Activated T-cell treated with anti-CD3 and anti-CD28 coated beads, Interleukin-2, amount 50 U/mL, for 1 hour (primary cell): ENCODE results near the gene SERPINA1.
"Not testable (repeated sequence)": the region's sequence is repeated elsewhere in the genome, so short reads cannot be mapped to it uniquely, and the experiment has no call there.

Experiments used
- DNase-seq: peaks from one replicate; pipeline ENCODE4 v3.0.0-alpha.2; 2020

Gene SERPINA1

GRCh38 chr14:94368956-94369355 is 19.4 kb downstream of the SERPINA1 start:
- no peak for DNase-seq

DNA sequence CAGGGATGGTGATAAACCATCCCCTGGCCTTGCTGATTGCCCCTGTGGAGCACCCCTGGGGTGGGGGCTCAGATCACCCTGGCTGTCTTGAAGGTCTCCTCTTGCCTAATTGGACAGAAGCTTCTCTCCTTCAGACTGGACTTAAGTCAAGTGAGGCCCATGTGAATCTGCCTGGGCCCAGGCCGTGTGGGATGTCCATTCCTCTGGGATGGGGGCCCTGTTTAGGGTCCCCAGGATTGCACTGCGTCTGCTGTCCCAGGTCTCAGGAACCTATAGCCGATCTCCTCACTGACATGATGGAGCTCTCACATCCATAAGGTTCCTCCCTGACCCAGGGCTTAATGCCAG is 20.2 kb downstream of the SERPINA1 start:
- DNase-seq = no peak

- DNase-seq = no peak
Measured at GRCh38 chr14:94367347-94368242, 20.8 kb downstream of the SERPINA1 start.

DNA sequence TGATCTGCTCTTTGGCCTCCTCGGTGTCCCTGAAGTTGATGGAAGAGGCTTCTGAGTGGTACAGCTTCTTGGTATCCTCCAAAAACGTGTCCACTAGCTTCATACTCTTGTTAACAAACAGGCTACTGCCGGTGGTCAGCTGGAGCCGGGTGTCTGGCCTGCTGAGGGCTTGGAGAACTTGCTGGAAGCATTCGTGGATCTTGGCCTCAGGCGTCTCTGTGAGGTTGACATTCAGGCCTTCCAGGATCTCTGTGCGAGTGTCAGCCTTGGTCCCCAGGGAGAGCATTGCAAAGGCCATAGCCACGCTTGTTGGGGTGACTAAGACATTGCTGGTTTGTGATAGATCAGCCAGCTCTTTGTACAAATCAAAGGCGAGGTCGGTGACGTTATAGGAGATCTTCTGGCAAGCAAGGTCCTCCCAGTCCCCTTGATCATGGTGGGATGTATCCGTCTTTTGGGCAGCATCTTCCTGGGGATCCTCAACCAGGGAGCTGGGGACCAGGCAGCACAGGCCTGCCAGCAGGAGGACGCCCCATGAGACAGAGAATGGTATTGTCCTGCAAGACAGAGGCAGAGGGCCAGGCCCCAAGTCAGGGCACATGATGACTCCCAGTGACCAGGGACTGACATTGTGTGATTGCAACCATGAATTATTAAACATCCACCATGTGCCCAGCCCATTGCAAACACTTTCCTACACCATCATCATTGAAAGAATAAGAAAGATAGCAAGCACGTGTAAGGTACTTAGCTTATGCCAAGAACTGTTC is 22.1 kb downstream of the SERPINA1 start, which contains the start of gene SERPINA2:
TSS of gene SERPINA2 (minus strand) at position 553 of the 770 bp plus-strand sequence.
- no peak for DNase-seq

- no peak for DNase-seq
Measured at GRCh38 chr14:94365624-94366023, 22.8 kb downstream of the SERPINA1 start.

DNA sequence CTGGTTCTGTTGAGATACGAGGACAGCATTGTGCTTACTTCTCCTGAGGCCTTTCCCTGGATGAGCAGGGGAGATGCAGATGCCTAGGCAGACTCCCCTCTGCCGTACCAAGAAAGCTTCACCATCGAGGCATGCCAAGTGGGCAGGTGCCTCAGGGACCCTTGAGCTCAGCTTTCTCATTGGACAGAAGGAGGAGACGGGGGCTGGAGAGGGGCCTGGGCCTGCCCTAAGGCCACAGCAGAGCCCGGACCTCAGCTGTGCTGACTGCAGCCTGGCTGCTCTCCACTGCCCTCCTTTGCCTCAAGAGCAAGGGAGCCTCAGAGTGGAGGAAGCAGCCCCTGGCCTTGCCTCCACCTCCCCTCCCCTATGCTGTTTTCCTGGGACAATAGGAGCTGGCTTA is 23.4 kb downstream of the SERPINA1 start:
- no peak for DNase-seq

DNA sequence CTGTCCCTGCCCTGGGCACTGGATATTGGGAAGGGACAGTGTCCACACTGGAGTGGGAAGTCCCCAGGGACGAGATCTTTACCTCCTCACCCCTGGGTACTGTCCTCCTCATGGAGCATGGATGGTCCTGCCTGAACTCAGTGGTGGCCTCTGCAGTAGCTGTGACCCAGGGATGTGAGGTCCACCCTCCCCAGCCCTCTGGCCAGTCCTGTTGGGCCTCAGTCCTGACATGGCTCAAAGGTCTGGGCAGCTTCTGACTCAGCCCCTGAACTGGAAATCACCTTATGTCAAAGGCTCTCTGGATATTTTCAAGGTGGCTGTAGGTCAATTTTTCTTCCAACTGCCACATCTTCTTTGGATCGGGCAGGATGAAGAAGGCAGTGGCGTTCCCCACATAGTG is 24.4 kb downstream of the SERPINA1 start:
- DNase-seq = no peak

GRCh38 chr14:94363151-94363624 is 25.2 kb downstream of the SERPINA1 start:
- DNase-seq = no peak

GRCh38 chr14:94362614-94363133 is 25.7 kb downstream of the SERPINA1 start:
- DNase-seq = no peak

GRCh38 chr14:94361682-94362081 is 26.7 kb downstream of the SERPINA1 start:
- DNase-seq = no peak

GRCh38 chr14:94360945-94361565 is 27.3 kb downstream of the SERPINA1 start:
- DNase-seq = no peak

- no peak for DNase-seq
Measured at GRCh38 chr14:94357166-94357565, 31.2 kb downstream of the SERPINA1 start.

- DNase-seq = no peak
Measured at GRCh38 chr14:94356379-94357056, 31.9 kb downstream of the SERPINA1 start.

DNA sequence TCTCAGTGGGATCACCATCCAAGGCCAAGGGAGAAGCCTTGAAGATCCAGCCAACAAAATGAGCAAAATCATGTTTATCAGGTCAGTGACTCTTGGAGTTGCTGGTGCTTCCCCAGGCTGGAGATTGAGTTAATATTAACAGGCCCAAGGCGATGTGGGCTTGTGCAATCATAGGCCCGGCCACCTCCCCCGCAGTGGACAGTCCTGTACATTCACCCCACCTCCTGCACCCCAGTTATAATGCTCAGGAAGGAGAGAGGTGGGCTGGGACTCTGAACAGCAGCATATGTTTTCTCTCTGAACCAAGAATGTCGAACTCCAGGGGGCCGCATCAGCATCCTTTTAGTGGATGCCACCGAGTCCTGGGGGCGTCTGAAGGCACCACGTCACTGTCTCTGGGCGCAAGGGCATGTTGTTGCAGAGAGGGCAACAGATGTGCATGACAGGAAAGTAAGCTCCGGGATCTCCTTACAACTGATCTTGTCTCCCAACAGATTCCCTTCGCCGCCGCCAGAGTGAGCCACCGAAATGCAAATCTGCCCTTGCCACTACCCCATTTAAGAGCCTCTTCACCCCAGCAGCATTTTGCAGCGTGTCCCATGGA is 33.1 kb downstream of the SERPINA1 start:
- no peak for DNase-seq

- DNase-seq = no peak
Measured at GRCh38 chr14:94354638-94355185, 33.7 kb downstream of the SERPINA1 start.

GRCh38 chr14:94354190-94354589 is 34.2 kb downstream of the SERPINA1 start:
- DNase-seq = not testable (repeated sequence)

DNA sequence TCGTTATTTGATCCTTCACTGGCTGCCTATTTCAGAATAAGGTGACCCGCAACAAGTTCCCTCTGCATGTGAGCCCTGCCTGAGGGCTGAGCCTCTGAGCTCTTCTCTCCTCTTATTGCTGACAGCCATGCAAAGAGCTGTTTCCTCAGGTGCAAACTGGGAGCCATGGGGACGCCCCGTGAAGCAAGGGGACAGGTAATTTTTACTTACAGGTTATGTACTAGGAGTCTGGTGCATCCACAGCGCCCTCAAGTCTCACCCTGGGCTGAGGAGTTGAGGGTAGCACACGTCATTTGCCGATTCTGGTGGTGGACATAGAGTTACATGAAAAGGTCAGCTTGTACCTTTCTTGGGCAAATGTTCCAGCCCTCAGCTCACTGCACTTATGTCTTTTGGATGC is 39.1 kb downstream of the SERPINA1 start:
- no peak for DNase-seq

GRCh38 chr14:94348836-94349235 is 39.6 kb downstream of the SERPINA1 start:
- no peak for DNase-seq

DNA sequence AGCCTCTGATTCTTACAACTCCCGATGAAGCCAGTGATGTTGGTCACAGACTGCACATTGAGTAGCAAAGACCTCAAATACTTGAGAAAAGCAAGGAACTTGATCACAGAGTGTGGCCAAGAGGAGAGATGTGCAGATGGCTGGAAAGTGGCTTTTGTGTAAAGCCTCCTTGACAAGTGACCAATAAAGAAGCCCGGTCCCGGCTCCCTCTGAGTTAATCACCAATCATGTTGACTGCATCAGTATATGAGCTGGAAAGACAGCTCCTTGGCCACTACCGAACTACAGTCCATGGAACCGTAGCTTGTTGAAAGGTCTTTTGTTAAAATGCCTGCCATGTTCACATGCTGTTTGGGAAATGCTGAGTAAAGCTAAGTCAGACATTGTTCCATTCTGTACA is 41.6 kb downstream of the SERPINA1 start:
- no peak for DNase-seq

- not testable (repeated sequence) for DNase-seq
Measured at GRCh38 chr14:94346065-94346786, 42.2 kb downstream of the SERPINA1 start.
